PC-9 (cell line): ENCODE data around the gene OSBPL3. TPM values are rescaled to one million over a fixed set of nuclear protein-coding genes. Genes with fewer than 3 reads are reported as not detected.

ENCODE experiments used
- BruUV-seq: library from RNA; stranded (reverse); fragments of 400-500 nt; replicated peaks from 2 replicates; lab custom pipeline; 2021; lab: Mats Ljungman, UMichigan
- CTCF ChIA-PET: fragments of 300-600 bp; sonication (Branson Sonifier 250); formaldehyde crosslinking; loops from one replicate; lab custom pipeline; 2022; ENCODE audit warnings: antibody characterized with exemption; lab: Charles Lee
- POLR2A ChIA-PET: fragments of 300-600 bp; sonication (Branson Sonifier 250); formaldehyde crosslinking; loops from one replicate; lab custom pipeline; 2022; ENCODE audit warnings: antibody characterized with exemption; ENCODE audit not compliant: unreplicated experiment; lab: Charles Lee
- DNase-seq, 2 experiments: peaks; one replicate each; pipeline versions ENCODE4 v3.0.0 to v3.0.0-alpha.2; 2015 to 2022; ENCODE audit warnings: mixed read lengths in 1 of 2
- H2AFZ ChIP-seq: fragments of 200-600 bp; sonication (generic); 2 replicates; pipeline ENCODE4 v1.8.1; 2017; ENCODE audit warnings: antibody characterized with exemption
- H3F3A ChIP-seq: fragments of 200-600 bp; sonication (generic); 2 replicates; pipeline ENCODE4 v1.8.1; 2017; ENCODE audit warnings: antibody characterized with exemption, mild to moderate bottlenecking, low read depth; ENCODE audit not compliant: insufficient read depth
- H3K27ac ChIP-seq: fragments of 200-600 bp; sonication (generic); 2 replicates; pipeline ENCODE4 v1.6.1; 2016; ENCODE audit warnings: mixed run types
- H3K27me3 ChIP-seq: fragments of 200-600 bp; sonication (generic); 2 replicates; pipeline ENCODE4 v1.6.1; 2016; ENCODE audit warnings: low read depth, mixed run types; ENCODE audit not compliant: insufficient read depth
- H3K36me3 ChIP-seq: fragments of 200-600 bp; sonication (generic); 2 replicates; pipeline ENCODE4 v1.6.1; 2016; ENCODE audit warnings: low read depth, mixed run types
- H3K4me1 ChIP-seq: fragments of 200-600 bp; sonication (generic); replicated peaks from 2 replicates; pipeline ENCODE4 v1.6.1; 2016; ENCODE audit warnings: mixed run types; ENCODE audit not compliant: insufficient read depth
- H3K4me2 ChIP-seq: fragments of 200-600 bp; sonication (generic); 2 replicates; pipeline ENCODE4 v1.6.1; 2017; ENCODE audit warnings: mixed run types
- H3K4me3 ChIP-seq: fragments of 200-600 bp; sonication (generic); 2 replicates; pipeline ENCODE4 v1.6.1; 2016; ENCODE audit warnings: mixed run types
- H3K79me2 ChIP-seq: fragments of 200-600 bp; sonication (generic); 2 replicates; pipeline ENCODE4 v1.6.1; 2017; ENCODE audit warnings: low read depth, mixed run types
- H3K9me2 ChIP-seq: fragments of 200-600 bp; sonication (generic); 2 replicates; pipeline ENCODE4 v1.8.1; 2017; ENCODE audit warnings: mild to moderate bottlenecking; ENCODE audit not compliant: insufficient read depth
- H3K9me3 ChIP-seq: fragments of 200-600 bp; sonication (generic); 2 replicates; pipeline ENCODE4 v1.8.1; 2016; ENCODE audit warnings: low read depth; ENCODE audit not compliant: insufficient read depth
- H4K20me1 ChIP-seq: fragments of 200-600 bp; sonication (generic); 2 replicates; pipeline ENCODE4 v1.8.1; 2017; ENCODE audit not compliant: insufficient read depth
- EZH2 ChIP-seq: fragments of 200-600 bp; sonication (generic); IDR thresholded peaks from 2 replicates; pipeline ENCODE4 v1.8.0; 2017; ENCODE audit warnings: antibody characterized with exemption, low read depth
- intact Hi-C: fragments of 100-400 bp; cut with micrococcal nuclease; formaldehyde crosslinking; loops from one replicate; pipeline ENCODE4 v1.10.0; 2022; ENCODE audit not compliant: unreplicated experiment
- total RNA-seq: library from RNA; stranded (reverse); gene quantifications from 2 replicates; pipeline ENCODE4 v1.2.3, GENCODE V29; 2021
- TF ChIP-seq, protein P1 (sequence below): fragments of 200-600 bp; sonication (generic); conservative IDR thresholded peaks from 2 replicates; pipeline ENCODE4 v1.6.1; 2017; ENCODE audit warnings: mixed run types, antibody characterized with exemption, mild to moderate bottlenecking, moderate library complexity

OSBPL3 gene
- total RNA-seq, 1 experiment from 2014 or later, result 87.6 TPM

DNA sequence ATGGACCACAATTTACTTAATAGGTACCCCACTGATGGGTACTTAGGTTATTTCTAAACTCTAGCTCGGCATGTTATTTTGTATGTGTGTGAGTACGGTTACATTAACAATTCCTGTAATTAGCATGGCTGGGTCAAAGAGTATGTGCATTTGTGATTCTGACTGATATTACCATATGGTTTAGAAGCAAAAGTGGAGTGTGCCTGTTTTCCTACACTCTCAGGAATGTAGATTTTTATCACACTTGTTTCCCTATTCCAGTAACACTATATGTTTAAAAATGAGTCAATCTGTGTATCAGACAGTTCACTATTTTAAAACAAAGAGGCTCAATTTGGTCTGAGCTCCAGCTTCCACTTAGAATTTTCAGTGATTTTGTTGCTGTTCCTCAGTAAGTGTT is 178.1 kb downstream of the OSBPL3 start:
- Histone ChIP-seq H3K27me3 (no peaks in the 10 kb centered on the region), H4K20me1 (no peaks in the 10 kb centered on the region), H3K4me2 (no peak overlapping the region), H3K36me3 (peaks cover 23% of the 10 kb centered on the region; the same call in 1 of the 2 replicates), H3K4me1 (no peaks in the 10 kb centered on the region), H3K79me2 (no peaks in the 10 kb centered on the region), H3K27ac (no peak overlapping the region), H3K4me3 (no peak overlapping the region), H2AFZ (no peak overlapping the region), H3F3A (no peaks in the 10 kb centered on the region), H3K9me2 (no peaks in the 10 kb centered on the region), H3K9me3 (no peaks in the 10 kb centered on the region)
- CTCF ChIA-PET, result interaction anchor here (0.6 kb wide), 1 partner anchor 68 kb away, joined by 3 read pairs; no protein-coding TSS in a partner anchor
- DNase-seq, result no peak
- no peak for TF ChIP-seq EZH2
- TF ChIP-seq, protein P1, sequence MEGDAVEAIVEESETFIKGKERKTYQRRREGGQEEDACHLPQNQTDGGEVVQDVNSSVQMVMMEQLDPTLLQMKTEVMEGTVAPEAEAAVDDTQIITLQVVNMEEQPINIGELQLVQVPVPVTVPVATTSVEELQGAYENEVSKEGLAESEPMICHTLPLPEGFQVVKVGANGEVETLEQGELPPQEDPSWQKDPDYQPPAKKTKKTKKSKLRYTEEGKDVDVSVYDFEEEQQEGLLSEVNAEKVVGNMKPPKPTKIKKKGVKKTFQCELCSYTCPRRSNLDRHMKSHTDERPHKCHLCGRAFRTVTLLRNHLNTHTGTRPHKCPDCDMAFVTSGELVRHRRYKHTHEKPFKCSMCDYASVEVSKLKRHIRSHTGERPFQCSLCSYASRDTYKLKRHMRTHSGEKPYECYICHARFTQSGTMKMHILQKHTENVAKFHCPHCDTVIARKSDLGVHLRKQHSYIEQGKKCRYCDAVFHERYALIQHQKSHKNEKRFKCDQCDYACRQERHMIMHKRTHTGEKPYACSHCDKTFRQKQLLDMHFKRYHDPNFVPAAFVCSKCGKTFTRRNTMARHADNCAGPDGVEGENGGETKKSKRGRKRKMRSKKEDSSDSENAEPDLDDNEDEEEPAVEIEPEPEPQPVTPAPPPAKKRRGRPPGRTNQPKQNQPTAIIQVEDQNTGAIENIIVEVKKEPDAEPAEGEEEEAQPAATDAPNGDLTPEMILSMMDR, result no peak
- intact Hi-C loops, result no loop called here
- POLR2A ChIA-PET, result interaction anchor here (0.6 kb wide), 1 partner anchor 322 kb away, joined by 3 read pairs; no protein-coding TSS in a partner anchor
- BruUV-seq, result no TSS peak

DNA sequence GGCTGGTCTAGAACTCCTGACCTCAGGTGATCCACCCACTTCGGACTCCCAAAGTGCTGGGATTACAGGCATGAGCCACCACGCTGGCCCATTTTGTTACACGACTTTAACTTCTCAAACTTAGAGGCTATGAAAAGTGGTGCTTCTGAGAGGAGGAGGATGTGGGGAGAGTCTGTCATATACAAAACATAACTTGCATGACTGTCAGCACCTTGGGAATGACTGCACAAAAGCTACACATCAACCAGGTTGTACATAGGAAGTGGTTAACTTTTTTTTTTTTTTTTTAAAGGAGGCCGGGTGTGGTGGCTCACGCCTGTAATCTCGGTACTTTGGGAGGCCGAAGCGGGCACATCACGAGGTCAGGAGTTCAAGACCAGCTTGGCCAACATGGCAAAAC is 179.3 kb downstream of the OSBPL3 start:
- intact Hi-C loops, result no loop called here

DNA sequence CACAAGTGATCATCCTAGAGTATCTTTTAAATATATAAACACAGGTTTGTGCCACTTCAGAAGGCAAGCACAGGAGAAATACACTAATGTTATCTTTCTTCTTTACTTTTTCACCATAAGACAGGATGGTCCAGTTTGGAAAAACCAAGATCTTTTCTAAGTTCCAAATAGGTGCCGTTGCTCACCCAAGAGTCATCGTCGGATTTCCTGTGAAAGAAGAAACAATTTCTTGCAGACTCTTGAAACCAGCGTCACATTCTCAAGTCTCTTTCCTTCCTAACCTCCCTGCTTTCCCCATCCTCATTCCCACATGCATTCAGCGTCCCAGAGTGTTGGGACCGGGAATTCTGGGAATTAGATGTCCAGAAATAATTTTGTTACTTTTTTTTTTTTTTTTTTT is 179.9 kb downstream of the OSBPL3 start:
- H3K27me3 ChIP-seq, result no peaks in the 10 kb centered on the region
- no peaks in the 10 kb centered on the region for H4K20me1 ChIP-seq
- no peak for DNase-seq
- no peak overlapping the region for H2AFZ ChIP-seq
- no peaks in the 10 kb centered on the region for H3K9me3 ChIP-seq
- TF ChIP-seq, protein P1, result no peak
- TF ChIP-seq EZH2, result no peak
- H3K79me2 ChIP-seq, result no peaks in the 10 kb centered on the region
- CTCF ChIA-PET, result interaction anchor here (1.1 kb wide), 1 partner anchor 293 kb away, joined by 5 read pairs; no protein-coding TSS in a partner anchor
- H3K27ac ChIP-seq, result no peak overlapping the region
- intact Hi-C loops, result no loop called here
- POLR2A ChIA-PET, result no interaction called here
- H3K36me3 ChIP-seq, result peaks cover 17% of the 10 kb centered on the region
- no peaks in the 10 kb centered on the region for H3K4me1 ChIP-seq
- no TSS peak for BruUV-seq
- no peaks in the 10 kb centered on the region for H3F3A ChIP-seq
- no peaks in the 10 kb centered on the region for H3K9me2 ChIP-seq
- no peak overlapping the region for H3K4me3 ChIP-seq
- H3K4me2 ChIP-seq, result no peak overlapping the region

More for the DNA sequence above, 179.3 kb downstream of the OSBPL3 start:
- Histone ChIP-seq H3K9me3 (no peaks in the 10 kb centered on the region), H2AFZ (no peak overlapping the region), H3K4me3 (no peak overlapping the region), H3K27me3 (no peaks in the 10 kb centered on the region), H3K4me2 (no peak overlapping the region), H3K9me2 (no peaks in the 10 kb centered on the region), H3K27ac (no peak overlapping the region), H3K79me2 (no peaks in the 10 kb centered on the region), H3K36me3 (peaks cover 23% of the 10 kb centered on the region), H3F3A (no peaks in the 10 kb centered on the region), H3K4me1 (no peaks in the 10 kb centered on the region), H4K20me1 (no peaks in the 10 kb centered on the region)
- POLR2A ChIA-PET, result interaction anchor here (0.6 kb wide), 1 partner anchor 443 kb away, joined by 7 read pairs; no protein-coding TSS in a partner anchor
- BruUV-seq, result no TSS peak
- DNase-seq, result no peak
- TF ChIP-seq EZH2, result no peak
- TF ChIP-seq, protein P1, result no peak
- CTCF ChIA-PET, result interaction anchor here (0.6 to 1.1 kb wide), 2 partner anchors 292 to 334 kb away, joined by 5 to 6 read pairs; no protein-coding TSS in a partner anchor
